Right lobe of liver (tissue), 6 donors: Measurements from ENCODE around the gene TMEM213. TPM values are rescaled to one million over a fixed set of nuclear protein-coding genes. Genes with fewer than 3 reads are reported as not detected.
"Not testable (repeated sequence)": the region's sequence is repeated elsewhere in the genome, so short reads cannot be mapped to it uniquely, and the experiment has no call there.

Experiments used
- ATAC-seq, 4 donors: fragments of 200-7000 bp; cut with Tn5 transposase; one replicate each; pipeline ENCODE4 v1.9.1; 2020; ENCODE audit warnings: mild to moderate bottlenecking in 4 of 4, moderate library complexity in 4 of 4
- DNase-seq, 3 donors: peaks; one replicate each; pipeline ENCODE4 v3.0.0-alpha.2; 2020
- H3K27ac ChIP-seq, 3 donors: fragments of 200-600 bp; one replicate each; pipeline ENCODE4 v1.8.0; 2022
- H3K27me3 ChIP-seq, 2 donors: fragments of 200-600 bp; one replicate each; pipeline ENCODE4 v1.8.0; 2022
- H3K36me3 ChIP-seq, 4 donors: fragments of 200-600 bp; sonication (generic) in 1 of 4; one replicate each; pipeline versions ENCODE4 v1.5.1 to v1.8.0; 2017 to 2022; ENCODE audit warnings: control low read depth in 1 of 4
- H3K4me1 ChIP-seq, 4 donors: fragments of 200-600 bp; sonication (generic) in 1 of 4; one replicate each; pipeline versions ENCODE4 v1.5.1 to v1.8.0; 2017 to 2022; ENCODE audit warnings: control low read depth in 1 of 4
- H3K4me3 ChIP-seq, 3 donors: fragments of 200-600 bp; one replicate each; pipeline ENCODE4 v1.8.0; 2022
- H3K9me3 ChIP-seq, 4 donors: fragments of 200-600 bp; sonication (generic) in 1 of 4; one replicate each; pipeline versions ENCODE4 v1.5.1 to v1.8.0; 2017 to 2022; ENCODE audit warnings: control low read depth in 1 of 4
- CTCF ChIP-seq, 4 donors: fragments of 200-600 bp in 3 of 4; fragments of 450-650 bp in 1 of 4; IDR thresholded peaks; one replicate each; pipeline versions ENCODE4 v1.5.1 to v1.8.0; 2016 to 2022; ENCODE audit warnings: antibody characterized with exemption in 4 of 4, mild to moderate bottlenecking in 2 of 4
- POLR2A ChIP-seq: fragments of 450-650 bp; IDR thresholded peaks from one replicate; pipeline ENCODE4 v1.6.1; 2017; ENCODE audit warnings: antibody characterized with exemption, mild to moderate bottlenecking
- WGBS: methylation state at CpG from one replicate; pipeline ENCODE4 v1.1.6; 2018; ENCODE audit warnings: low coverage, low lambda C conversion rate; ENCODE audit not compliant: insufficient coverage; ENCODE audit errors: missing lambda C conversion rate; 5-methylcytosine and 5-hydroxymethylcytosine counted together
- intact Hi-C, 2 donors: fragments of 100-400 bp; cut with DNase I; formaldehyde crosslinking; loops; one replicate each; pipeline versions ENCODE4 v1.11.2 to v1.14.1; 2022
- total RNA-seq, 6 experiments: library from RNA; depleted of rRNA in 2 of 6; stranded (reverse); fragments of >200 nt in 2 of 6; fragmentation: NEBNext Ultra II Directional in 3 of 6; extraction: Animal tissue kit (Norgen Biotek cat#: 25700) in 3 of 6; gene quantifications; one replicate each; pipeline versions ENCODE4 v1.1.0 to v1.2.4, GENCODE V29; 2016 to 2023
- donor health status: DM: no; HTN: yes; CAD: no.
- donor health status: DM: no; HTN: no; CAD: no.
- donor health status: DM: no; HTN: no; CAD: no.
- donor health status: DM: no; HTN: yes; CAD: no.
- donor health status: DM: no; HTN: yes; CAD: no.

The TMEM213 gene
- total RNA-seq, 6 experiments from 2014 or later, result not detected

DNA sequence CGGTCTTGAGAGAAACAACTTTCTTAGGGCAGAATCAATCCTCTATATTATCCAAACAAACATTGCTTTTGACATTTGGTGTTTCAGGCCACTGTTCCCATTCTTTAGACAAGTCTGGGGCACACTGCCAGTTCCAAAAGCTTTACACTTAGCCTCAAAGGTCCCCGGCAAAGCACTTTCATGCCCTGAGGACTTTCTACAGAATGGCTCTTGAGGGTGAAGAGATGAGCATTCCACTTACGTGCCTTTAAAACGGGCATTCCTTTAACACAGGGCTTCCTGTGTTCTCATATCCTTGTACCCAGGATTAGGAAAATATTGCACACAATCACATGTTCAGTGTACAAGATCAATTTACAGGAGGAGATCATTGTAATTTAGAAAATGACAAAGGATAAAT, 13.1 kb upstream of the TMEM213 start:
- Histone ChIP-seq H3K9me3 (no peaks in the 10 kb centered on the region), H3K4me1 (no peaks in the 10 kb centered on the region), H3K4me3 (no peak overlapping the region), H3K36me3 (no peaks in the 10 kb centered on the region), H3K27me3 (no peaks in the 10 kb centered on the region), H3K27ac (no peak overlapping the region)
- intact Hi-C loops, result no loop called here
- 46% methylated on average over 3 of the region's 4 CpGs for WGBS
- TF ChIP-seq CTCF (IDR thresholded peaks at IDR 0.05) (no peak), POLR2A (no peak)
- ATAC-seq (no peak), DNase-seq (no peak)

- 33% methylated on average over 10 of the region's 10 CpGs for WGBS
- Histone ChIP-seq H3K27ac (no peak overlapping the region), H3K4me3 (no peak overlapping the region), H3K36me3 (no peaks in the 10 kb centered on the region), H3K9me3 (no peaks in the 10 kb centered on the region), H3K4me1 (no peaks in the 10 kb centered on the region), H3K27me3 (no peaks in the 10 kb centered on the region)
- ATAC-seq (no peak), DNase-seq (no peak)
- intact Hi-C loops, result no loop called here
- TF ChIP-seq CTCF (IDR thresholded peaks at IDR 0.05), result no peak
- TF ChIP-seq POLR2A, result no peak
Observed at GRCh38 chr7:138785587-138786437, 12.0 kb upstream of the TMEM213 start.

DNA sequence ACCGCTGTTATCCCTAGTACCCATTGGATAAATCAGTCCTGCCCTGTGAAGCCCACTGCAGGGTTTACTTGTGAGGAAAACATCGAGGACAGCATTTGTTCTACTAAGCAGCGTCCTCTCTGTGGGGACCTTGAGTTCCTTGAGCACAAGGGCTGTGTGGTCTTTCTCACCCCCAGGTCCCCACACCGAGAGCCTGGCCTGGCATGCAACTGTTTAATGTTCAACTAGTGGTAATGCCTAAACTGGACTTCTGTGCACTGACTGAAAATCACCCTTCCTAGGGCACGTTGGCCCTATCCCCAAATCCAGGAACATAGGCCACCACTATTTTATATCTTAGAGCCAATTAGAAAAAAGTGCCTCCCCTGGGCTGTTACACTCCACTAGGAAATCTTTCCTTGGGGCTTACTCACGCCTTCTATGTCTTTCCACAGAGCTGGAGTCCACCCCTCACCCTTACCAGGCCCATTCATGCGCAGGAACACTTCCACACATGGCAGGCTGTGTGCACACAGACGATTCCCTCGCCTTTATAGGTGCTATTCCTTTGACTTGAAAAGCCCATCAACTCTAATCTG, 1.7 kb upstream of the TMEM213 start:
- 65% methylated on average over 9 of the region's 9 CpGs for WGBS
- no peak overlapping the region for H3K27ac ChIP-seq

DNA sequence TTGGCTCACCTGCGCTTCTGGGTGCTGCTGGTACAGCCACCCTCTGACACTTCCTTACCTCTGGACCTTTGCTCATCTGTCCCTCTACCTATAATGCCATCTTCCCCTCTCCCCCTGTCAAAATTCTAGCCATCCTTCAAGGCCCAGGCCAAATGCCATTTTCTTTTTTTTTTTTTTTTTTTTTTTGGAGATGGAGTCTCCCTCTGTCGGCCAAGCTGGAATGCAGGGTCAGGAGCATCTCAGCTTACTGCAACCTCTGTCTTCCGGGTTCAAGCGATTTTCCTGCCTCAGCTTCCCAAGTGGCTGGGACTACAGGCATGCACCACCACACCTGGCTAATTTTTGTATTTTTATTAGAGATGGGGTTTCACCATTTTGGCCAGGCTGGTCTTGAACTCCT, 748 bp upstream of the TMEM213 start:
- H3K27ac ChIP-seq, H3K9me3 ChIP-seq, DNase-seq, H3K4me1 ChIP-seq, H3K27me3 ChIP-seq, intact Hi-C loops, H3K36me3 ChIP-seq, H3K4me3 ChIP-seq, ATAC-seq: not testable (repeated sequence)
- 57% methylated on average over 4 of the region's 4 CpGs for WGBS

More for the DNA sequence above, 1.7 kb upstream of the TMEM213 start:
- DNase-seq (no peak), ATAC-seq (no peak)
- Histone ChIP-seq H3K27me3 (no peaks in the 10 kb centered on the region), H3K4me3 (no peak overlapping the region), H3K4me1 (no peaks in the 10 kb centered on the region), H3K36me3 (no peaks in the 10 kb centered on the region), H3K9me3 (no peaks in the 10 kb centered on the region)
- TF ChIP-seq CTCF (IDR thresholded peaks at IDR 0.05) (no peak), POLR2A (no peak)
- intact Hi-C loops, result no loop called here

- H3K27me3 ChIP-seq, result no peaks in the 10 kb centered on the region
- peak in 1 of 4 donors; percentile 21 for ATAC-seq
- no peak overlapping the region for H3K27ac ChIP-seq
- no peak overlapping the region for H3K4me3 ChIP-seq
- TF ChIP-seq POLR2A (no peak), CTCF (IDR thresholded peaks at IDR 0.05) (no peak)
- H3K9me3 ChIP-seq, result no peaks in the 10 kb centered on the region
- intact Hi-C loops, result no loop called here
- H3K4me1 ChIP-seq, result no peaks in the 10 kb centered on the region
- no peaks in the 10 kb centered on the region for H3K36me3 ChIP-seq
- WGBS, result 85% methylated on average over 4 of the region's 5 CpGs
- no peak for DNase-seq
Observed at GRCh38 chr7:138798836-138799235, 1.0 kb downstream of the TMEM213 start.
